Right ventricle myocardium inferior (tissue), 1 donor: ENCODE results near the gene VWA8. TPM values are rescaled to one million over a fixed set of nuclear protein-coding genes. Genes with fewer than 3 reads are reported as not detected.
"Not testable (repeated sequence)": the region's sequence is repeated elsewhere in the genome, so short reads cannot be mapped to it uniquely, and the experiment has no call there.

Experiments
- ATAC-seq: fragments of 200-7000 bp; cut with Tn5 transposase; one replicate; pipeline ENCODE4 v1.9.1; 2020; ENCODE audit warnings: mild to moderate bottlenecking, moderate library complexity
- DNase-seq: peaks from one replicate; pipeline ENCODE4 v3.0.0; 2021; ENCODE audit errors: missing footprints
- intact Hi-C: fragments of 100-400 bp; cut with DNase I; formaldehyde crosslinking; loops from one replicate; pipeline ENCODE4 v1.11.0; 2022
- total RNA-seq: library from RNA; stranded (reverse); fragmentation: NEBNext Ultra II Directional; extraction: Animal tissue kit (Norgen Biotek cat#: 25700); gene quantifications from one replicate; pipeline ENCODE4 v1.2.1, GENCODE V29; 2021
- donor health status: DM: no; HTN: yes; CAD: no; lungs with severe emphysema.

VWA8 gene
- total RNA-seq, 1 donor from 2014 or later: 40.1 TPM

DNA sequence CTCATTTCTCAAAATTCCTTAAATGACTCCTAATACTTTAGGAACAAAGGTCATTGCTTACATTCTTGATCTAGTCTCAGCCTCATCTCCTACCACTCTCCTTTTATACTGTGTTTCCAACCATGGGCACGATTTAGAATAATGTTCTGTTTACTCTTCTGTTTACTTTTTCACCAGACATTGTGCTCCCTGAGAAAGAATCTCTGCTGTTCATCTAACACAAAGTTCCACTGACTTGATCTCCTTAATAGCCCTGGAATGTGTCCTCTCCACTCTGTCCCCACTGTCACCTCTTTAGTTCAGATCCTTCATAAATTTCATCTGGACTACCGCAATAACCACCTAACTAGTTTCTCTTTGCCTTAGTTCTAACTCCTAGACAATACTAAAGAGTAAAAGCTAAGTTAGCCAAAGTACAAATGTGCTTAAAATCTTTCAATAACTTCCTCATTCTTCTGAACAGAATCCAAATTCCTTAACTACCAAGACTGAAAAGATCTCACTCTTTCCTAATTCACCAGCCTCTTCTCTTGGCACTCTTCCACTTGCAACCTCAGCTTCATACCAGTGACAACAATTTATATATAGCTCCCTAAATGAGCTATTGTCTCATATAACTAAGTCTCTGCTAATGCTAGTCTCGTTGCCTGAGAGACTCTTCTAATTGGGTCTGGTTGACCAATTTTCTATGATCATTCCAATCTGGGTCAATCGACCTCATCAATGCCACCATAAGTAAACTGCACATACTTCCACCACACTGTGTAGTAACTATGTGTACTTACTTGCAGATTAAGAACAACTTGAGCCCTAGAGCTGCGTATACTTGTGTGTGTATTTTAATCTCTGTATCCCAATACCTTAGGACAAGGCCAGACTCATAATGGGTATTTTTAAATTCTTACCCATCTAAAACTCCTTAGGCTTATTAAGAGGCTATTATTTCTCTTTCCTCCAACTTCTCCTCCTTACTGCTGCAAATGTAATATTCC lies 179.9 kb downstream of the VWA8 start:
- ATAC-seq: peak; percentile 60
- intact Hi-C loops: no loop called here
- no peak for DNase-seq

DNA sequence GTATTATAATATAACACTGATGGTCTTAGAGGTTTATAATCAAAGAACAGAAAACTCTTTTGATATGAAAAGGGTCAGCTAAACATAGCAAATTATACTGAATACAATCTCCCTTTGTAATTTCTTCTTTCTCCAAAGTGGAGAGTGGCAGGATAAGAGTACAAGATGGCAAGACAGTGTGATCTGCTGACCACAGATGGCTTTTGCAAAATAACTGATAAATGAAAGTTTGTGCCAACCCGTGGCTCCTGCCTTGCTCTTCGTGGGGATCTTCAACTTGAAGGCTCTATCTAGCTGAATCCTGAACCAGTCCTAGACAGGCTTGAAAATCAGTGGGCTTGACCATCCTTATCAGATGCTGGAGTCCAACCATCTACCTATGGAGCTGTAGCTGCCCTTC lies 185.7 kb downstream of the VWA8 start:
- intact Hi-C loops: no loop called here
- ATAC-seq: no peak
- no peak for DNase-seq

DNA sequence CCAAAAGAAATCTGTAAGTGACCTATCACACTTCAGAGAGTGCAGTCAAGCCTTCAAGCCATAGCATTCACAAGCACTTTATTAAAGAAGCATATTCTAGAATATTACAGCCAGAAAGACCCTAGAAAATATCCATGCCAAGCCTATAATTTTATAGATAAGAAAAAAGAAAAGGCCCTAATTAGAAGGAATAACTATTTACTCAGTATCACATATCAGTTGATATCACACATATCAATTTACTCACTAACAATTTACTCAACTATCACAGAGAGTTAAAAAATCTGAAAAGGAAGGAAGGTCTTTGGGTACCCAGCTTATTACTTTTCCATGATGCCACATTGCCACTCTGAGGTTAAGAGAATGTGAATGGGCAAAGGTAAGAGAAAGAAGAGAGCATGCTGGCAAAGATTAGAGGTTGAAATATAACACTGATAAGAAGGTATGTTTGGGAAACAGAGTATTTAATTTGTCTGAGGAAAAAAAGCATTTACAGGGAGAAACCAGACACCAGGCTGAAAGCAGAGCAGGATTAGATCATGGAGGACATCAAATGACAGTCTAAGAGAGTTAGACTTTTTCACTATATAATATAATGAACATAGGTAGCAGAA lies 186.2 kb downstream of the VWA8 start:
- intact Hi-C loops: no loop called here
- DNase-seq: no peak
- no peak for ATAC-seq

DNA sequence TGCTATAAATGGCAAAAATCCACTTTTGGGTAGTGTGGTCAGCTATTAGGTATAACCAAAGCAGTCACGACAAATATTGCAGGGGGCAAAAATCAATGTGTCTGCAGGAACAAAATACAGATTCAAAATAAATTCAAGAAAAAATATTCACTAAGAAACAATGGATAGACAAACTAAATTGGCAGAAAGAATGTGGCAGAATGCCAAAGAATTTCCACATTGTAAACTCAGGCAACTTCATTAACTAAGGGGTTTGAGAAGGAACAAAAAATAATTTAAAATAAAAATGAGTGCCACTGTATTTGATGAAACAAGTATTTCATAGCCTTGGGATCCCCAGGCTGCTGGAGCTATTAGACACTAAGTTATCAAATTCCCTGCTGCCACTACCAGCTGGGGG lies 193.1 kb downstream of the VWA8 start:
- no peak for ATAC-seq
- intact Hi-C loops: no loop called here
- DNase-seq: no peak

DNA sequence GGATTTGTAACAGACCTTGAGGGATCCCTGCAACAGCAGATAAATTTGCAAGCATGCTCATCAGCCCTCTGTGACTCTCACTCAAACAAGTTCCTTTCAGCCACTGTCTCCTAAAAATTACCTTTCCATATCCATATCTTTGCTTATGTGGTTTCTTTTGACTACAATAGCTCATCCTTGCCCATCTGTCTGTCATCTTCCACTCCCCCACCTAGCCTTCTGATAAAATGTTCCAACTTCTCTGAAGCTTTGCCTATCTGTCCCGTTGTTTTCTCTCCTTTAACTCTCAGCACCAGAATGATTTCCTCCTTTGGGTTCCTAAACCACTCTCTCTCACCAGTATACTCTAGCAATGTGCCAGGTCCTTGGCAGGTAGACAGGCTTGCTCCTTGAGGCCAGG lies 194.5 kb downstream of the VWA8 start:
- DNase-seq: no peak
- ATAC-seq: no peak
- intact Hi-C loops: no loop called here

DNA sequence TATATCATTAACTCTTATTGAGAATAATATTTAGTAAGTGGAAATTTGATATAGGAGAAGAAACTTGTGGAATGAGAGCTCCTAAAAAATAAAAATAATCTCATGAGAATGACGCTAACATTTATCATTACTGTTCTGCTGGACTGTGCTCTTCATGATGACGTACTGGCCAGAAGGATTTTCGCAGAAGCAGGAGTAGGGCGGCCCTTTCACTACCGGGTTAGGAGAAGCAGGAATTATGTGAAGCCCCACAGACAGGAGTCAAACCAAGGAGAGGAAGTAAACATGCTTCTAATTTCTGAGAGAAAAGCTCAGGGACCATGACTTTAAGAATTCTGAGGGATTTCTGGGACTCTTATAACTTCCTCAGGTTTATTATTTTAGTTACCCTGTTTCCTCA lies 195.1 kb downstream of the VWA8 start:
- intact Hi-C loops: no loop called here

DNA sequence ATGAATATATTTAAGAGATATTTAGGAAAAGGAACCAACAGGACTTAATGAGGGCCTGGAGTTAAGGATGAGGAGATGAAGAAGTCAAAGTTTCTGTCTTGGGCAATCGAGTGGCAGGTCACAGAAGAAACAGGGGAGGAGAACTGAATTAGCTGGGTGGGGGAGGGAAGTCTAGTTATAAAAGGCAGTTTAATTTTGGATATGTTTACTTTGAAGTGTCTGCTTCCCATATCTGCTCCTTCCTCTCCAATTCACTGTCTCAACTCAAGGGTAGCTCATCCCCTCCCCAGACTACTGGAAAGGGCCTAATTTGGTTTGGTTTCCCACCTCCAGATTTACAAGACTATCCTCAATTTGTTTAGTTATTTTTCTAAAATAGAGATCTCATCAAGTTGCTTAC lies 195.9 kb downstream of the VWA8 start:
- ATAC-seq: no peak
- DNase-seq: no peak
- intact Hi-C loops: no loop called here

More for the DNA sequence above, 195.1 kb downstream of the VWA8 start:
- DNase-seq (no peak), ATAC-seq (no peak)

DNA sequence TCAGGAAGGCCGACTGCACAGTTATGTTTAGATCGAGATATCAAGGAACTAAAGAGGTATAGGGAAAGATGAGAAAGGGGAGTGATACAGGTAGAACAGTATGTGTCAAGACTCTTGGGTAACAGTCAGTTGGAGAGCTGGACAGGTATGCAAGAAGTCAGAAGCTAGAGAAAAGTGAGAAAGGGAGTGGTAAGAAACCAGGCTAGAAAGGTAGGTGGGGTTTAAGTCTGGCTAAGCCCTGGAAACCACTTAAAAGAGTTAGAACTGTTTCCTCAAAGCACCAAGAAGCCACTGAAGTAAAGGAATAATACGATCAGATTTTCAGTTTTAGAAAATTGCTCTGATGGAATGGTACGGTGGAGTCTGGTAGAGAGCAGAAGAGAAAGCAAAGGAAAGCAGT lies 196.4 kb downstream of the VWA8 start:
- no peak for DNase-seq
- no peak for ATAC-seq
- intact Hi-C loops: no loop called here

DNA sequence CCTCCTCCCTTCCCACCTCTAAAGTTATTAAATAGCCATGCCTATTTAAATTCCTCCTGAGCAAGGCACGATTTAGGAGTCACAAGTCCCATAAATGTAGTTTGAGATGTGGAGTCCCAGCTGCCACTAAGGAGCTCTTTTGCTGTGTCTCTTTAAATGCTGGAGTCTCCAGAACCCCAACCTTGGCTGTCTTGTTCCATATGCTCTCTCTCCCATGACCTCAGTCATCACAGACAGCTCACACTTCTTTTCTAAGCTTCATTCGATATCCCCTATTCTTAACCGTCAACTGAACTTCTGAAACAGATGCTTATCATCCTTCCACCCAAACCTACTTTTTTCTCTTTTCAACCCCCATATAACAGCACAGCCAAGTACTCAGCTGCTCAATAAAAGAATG lies 197.1 kb downstream of the VWA8 start:
- ATAC-seq (no peak), DNase-seq (no peak)
- intact Hi-C loops: no loop called here

DNA sequence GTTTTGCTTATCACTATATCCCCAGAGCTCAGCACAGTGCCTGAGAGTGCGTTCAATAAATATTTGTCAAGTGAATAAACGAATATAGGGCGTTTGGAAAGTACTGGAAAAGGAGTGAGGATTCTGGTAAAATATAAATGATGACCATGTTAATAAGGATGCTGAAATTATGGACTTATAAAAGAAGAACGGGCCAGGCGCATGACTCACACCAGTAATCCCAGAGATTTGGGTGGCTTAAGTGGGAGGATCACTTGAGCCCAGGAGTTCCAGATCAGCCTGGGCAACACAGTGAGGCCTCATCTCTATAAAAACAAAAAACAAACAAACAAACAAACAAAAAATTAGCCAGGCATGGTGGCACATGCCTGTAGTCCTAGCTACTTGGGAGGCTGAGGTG lies 198.1 kb downstream of the VWA8 start:
- DNase-seq (no peak), ATAC-seq (no peak)
- intact Hi-C loops: no loop called here

DNA sequence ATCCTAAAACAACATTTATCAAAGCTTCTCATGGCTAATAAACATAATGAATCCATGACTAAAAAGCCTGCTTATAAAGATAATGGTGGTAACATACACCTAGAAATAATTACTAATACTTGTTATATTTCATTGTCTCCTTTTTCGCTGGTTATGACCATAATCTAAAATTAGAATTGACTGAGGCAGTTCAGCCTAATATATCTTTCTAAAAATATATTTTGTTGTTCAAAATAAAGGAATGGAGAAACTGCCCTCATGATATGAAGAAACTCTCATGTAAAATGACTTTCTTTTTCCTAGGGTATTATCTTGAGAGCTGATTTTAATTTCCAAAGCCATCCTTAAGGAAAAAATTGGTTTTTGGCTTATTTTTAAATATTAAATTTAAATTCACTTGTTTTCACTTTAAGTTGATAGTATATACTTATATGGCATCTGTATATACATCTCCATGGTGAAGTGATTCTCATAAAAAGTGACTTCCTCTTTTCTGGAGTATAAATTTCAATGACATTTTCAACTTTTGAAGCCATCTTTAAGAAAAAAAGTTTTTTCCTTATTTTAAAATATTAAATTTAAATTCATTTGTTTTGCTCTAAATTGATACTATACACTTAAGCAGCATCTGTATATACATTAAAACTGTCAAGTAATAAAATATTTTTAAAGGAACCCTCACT lies 204.6 kb downstream of the VWA8 start:
- intact Hi-C loops: no loop called here
- ATAC-seq (no peak), DNase-seq (no peak)

DNA sequence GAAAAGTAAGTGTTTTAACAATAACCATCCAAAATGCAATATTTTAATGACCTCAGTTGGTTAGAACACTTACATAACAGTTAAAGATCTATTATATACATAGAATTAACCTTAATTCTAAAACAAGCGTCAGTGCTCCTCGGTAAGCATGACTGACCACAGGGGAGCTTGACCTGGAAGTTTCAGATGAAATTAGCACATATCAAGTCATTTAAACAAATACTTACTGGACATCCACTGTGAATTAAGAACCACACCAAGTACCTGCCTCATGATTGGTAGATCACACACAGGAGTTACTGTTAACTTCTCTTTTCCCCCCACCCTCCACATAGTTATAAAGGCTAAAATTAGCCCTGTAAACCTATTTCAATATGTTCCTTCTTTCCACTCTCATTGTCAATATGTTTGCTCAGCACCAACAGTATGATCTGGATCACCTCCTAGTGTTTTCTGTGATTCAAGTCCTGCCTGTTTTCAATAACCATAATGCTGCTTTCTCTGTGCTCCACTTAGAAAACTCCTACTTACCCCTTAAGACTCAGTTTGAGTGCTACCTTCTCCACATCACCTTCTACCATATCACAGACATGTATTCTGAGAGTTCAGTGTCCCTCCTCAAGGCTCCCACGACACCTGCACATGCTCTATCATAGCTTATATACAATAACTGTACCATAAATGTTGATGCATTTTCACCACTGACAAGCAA lies 209.0 kb downstream of the VWA8 start:
- ATAC-seq (peak; percentile 27), DNase-seq (no peak)

DNA sequence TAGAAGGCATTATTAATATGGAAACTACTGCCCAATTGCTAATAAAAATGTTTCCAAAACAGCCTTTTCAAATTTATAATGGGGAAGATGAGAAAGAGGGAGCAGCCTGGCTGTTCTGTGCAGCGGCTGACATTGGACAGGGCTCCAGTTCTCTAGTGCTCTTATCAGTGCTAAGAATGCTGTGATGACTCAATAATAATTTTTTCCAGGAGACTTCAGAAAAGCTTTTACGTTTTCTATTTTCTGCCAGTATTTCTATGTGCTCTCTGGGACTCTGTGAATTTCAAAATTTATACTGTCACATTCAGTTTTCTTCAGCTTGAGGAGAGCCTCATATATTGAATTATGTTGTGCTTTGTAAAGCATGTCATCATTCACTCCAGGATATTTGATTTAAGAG lies 209.6 kb downstream of the VWA8 start:
- ATAC-seq: peak; percentile 95
- intact Hi-C loops: no loop called here
- no peak for DNase-seq

More for the DNA sequence above, 209.0 kb downstream of the VWA8 start:
- intact Hi-C loops: no loop called here

DNA sequence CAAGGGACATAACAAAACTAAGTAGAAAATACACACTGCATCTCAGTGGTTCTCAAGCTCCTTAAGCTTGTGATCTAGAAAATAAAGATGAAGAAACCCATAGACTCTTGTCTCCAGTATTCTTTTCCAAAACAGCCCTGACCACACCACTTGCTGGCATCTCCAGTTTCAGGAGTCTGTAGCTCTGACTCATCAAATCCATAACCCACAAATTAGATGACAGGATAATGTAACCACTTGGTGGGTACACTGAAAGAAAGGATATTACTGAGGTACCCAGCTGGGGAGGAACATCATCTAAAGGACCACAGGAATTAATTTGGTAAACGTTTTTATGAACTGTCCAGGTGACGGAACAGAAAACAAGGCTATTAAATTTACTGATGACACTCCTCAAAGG lies 214.7 kb downstream of the VWA8 start:
- intact Hi-C loops: no loop called here
- DNase-seq (no peak), ATAC-seq (no peak)

DNA sequence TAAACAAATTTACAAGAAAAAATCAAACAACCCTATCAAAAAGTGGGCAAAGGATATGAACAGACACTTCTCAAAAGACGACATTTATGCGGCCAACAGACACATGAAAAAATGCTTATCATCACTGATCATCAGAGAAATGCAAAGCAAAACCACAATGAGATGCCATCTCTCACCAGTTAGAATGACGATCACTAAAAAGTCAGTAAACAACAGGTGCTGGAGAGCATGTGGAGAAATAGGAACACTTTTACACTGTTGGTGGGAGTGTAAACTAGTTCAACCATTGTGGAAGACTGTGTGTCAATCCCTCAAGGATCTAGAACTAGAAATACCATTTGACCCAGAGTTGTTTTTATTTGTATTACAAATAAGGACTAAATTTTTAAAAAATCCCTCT lies 215.4 kb downstream of the VWA8 start:
- DNase-seq, intact Hi-C loops, ATAC-seq: not testable (repeated sequence)

DNA sequence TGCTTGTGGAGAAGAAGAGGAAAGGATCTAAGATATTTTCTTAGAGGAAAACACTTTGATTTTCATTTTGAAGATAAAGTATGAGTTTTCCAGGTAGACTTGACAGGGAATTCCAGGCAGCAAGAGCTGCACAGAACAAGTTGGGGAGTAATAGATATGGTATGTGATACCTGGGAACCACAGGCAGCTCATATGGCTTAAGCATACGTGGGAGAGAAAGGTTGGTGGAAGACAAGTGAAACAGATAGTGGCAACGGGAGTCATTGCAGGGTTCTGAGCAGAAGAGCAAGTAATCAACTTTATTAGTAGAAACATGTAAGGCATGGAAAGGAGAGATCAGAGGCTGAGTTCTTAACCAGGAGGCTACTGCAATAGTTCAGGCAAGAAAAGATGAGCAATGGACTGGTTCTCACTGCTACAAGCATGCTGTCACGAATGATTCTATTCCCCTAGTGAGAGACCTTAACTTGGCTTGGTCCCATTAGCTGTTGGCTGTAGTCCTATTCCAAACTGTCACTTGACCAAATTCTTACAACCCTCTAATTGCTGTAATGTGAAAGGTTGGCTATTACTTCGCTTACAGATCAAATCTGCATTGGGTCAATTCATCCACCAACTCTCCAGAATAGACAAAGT lies 217.9 kb downstream of the VWA8 start:
- peak; percentile 67 for ATAC-seq
- intact Hi-C loops: no loop called here
- no peak for DNase-seq

DNA sequence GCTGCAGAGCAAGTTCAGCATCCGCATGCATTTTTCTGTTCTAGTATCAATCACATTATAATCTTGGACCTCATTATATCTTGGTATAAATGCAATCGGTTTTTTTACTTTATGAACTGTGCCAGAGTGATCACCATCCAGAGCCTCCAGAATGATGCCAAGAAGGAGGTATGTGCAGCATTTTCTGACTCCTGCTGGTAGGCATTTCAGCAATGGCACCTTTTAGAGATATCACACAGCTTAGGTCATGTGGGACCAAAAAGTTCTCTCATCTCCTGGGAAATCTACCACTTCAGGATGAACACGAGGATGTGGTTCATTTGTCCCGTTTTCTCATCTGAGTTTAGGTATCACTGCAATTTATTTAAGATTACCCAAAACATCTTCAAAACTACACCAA lies 220.4 kb downstream of the VWA8 start:
- ATAC-seq: no peak
- DNase-seq: no peak
- intact Hi-C loops: no loop called here

DNA sequence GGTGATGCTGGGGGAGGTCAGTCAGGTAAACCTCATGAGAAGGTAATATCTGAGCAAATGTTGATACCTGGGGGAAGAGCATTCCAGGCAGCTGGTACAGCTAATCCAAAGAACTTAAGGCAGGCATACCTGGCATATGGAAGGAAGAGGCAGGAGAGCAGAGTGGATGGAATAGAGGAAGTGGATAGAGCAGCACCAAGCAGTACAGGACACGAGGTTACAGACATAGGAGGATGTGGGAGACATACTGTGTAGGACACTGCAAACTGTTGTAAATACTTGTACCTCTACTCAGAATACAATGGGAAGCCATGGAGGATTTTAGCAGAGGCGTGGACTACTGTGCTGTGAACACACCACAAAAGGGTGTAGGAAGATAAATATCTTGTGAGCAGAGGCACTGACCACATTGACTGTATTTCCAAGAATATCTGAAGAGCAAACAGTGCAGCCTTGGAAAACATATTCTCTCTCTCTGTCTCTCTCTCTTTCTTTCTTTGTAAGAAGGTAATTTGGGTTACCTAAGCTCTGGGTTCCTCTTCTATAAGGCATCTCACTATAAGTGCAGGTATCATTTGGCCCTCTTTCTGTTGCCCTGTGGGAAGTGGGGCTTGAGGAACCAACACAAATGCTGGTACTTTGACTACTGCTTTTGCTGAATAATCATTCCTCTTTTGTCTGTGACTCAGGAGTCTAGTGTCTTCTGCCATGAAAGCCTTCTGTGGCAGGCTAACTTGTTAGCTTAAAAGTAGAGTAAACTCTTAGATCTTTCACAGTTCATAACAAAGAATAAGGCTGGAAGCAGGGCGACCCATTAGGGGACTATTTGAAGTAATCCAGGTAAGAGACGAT lies 238.0 kb downstream of the VWA8 start:
- intact Hi-C loops: no loop called here
- DNase-seq: no peak
- ATAC-seq: no peak
